ENCODE results near the gene DNAJC7. TPM values are rescaled to one million over a fixed set of nuclear protein-coding genes. Genes with fewer than 3 reads are reported as not detected.

The DNAJC7 gene
- total RNA-seq, 1 donor from 2014 or later: 126 TPM

DNA sequence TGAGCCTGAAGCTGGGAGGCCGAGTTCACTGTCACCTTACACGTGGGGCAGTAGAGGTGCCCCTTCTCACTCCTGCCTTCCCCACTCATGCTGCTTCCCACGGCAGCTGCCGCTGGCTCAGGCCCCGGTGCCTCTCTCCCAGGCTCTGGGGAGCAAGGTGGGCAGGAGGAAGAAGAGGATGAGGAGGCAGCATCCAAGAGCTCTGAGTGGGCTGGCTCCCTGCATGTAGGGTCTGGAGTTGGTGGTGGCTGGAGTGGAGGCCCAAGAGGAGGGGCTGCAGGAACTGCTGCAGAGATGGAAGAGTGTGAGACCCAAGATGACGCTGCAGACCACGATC is 11.5 kb upstream of the DNAJC7 start:
- Mint-ChIP-seq H3K27me3 (ENCODE audit: low read depth) (no peaks in the 10 kb centered on the region), H3K36me3 (ENCODE audit: low read depth) (peaks cover 3% of the 10 kb centered on the region), H3K4me1 (peaks cover 46% of the 10 kb centered on the region), H3K27ac (ENCODE audit: unreplicated experiment) (no peak overlapping the region), H3K4me3 (no peak overlapping the region), H3K9me3 (no peaks in the 10 kb centered on the region)
- no peak for DNase-seq (ENCODE audit: low read depth, low spot score)
- TF ChIP-seq, protein P1, sequence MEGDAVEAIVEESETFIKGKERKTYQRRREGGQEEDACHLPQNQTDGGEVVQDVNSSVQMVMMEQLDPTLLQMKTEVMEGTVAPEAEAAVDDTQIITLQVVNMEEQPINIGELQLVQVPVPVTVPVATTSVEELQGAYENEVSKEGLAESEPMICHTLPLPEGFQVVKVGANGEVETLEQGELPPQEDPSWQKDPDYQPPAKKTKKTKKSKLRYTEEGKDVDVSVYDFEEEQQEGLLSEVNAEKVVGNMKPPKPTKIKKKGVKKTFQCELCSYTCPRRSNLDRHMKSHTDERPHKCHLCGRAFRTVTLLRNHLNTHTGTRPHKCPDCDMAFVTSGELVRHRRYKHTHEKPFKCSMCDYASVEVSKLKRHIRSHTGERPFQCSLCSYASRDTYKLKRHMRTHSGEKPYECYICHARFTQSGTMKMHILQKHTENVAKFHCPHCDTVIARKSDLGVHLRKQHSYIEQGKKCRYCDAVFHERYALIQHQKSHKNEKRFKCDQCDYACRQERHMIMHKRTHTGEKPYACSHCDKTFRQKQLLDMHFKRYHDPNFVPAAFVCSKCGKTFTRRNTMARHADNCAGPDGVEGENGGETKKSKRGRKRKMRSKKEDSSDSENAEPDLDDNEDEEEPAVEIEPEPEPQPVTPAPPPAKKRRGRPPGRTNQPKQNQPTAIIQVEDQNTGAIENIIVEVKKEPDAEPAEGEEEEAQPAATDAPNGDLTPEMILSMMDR (conservative IDR thresholded peaks at IDR 0.05): peak; percentile 10

DNA sequence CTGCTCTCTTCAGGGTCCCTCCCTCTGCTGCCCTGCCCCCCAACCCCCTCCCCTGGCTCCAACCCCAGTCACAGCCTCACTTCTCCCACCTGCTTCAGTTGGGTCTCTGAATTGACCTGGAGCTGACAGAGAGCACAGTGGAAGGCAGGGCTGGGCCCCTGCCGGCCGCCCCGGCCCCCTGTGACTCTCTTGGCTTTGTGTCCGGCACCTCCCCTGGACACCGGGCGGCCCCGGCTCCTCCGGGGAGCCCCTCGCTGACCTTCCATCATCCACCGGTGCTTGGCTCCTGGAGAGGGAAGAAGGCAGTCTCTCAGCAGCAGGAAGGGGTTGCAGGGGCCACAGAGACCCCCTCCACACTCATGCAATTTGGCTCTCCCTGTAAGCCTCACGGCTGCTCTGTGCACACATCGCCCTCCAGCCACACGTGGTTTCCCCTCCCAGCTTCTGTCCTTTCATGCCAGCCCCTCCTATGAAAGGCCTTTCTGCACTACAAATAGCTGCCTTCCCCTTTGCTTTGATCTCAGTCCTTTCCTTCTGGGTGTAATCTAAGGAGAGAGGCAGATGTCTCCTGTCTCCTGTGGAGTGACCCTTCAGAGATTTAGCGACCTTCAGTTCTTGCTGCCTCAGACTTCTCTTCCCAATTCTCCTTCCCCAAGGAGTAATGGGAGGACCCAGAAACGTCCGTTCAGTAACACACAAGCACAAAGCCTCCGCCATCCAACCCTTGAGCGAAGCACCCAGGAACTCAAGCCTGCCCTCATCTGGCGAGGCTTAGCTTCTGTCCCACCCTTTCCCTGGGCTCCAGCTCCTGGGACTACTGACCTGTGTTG is 10.9 kb upstream of the DNAJC7 start:
- H3K27me3 Mint-ChIP-seq (ENCODE audit: low read depth): no peaks in the 10 kb centered on the region
- peak overlapping the region; percentile 52 for H3K4me3 Mint-ChIP-seq
- H3K27ac Mint-ChIP-seq (ENCODE audit: unreplicated experiment): no peak overlapping the region
- TF ChIP-seq, protein P1 (conservative IDR thresholded peaks at IDR 0.05): peak; percentile 29
- no peaks in the 10 kb centered on the region for H3K9me3 Mint-ChIP-seq
- no peak for DNase-seq (ENCODE audit: low read depth, low spot score)
- H3K36me3 Mint-ChIP-seq (ENCODE audit: low read depth): peaks cover 3% of the 10 kb centered on the region
- peaks cover 44% of the 10 kb centered on the region for H3K4me1 Mint-ChIP-seq

DNA sequence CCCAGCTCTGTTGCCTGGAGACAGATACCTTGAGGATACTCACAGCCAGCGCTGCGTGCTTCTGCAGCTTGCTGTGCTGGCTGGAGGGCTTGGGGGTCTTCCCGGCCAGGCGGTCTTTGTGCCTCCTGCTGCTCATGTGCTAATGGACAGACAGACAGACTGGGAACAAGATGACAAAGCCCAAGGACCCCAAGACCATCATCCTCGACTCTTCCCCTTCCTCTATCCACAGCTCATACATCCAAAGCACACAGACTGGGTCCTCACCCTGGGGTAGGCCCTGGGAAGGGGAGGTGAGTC is 10.3 kb upstream of the DNAJC7 start:
- Mint-ChIP-seq H3K36me3 (ENCODE audit: low read depth) (peaks cover 3% of the 10 kb centered on the region), H3K27me3 (ENCODE audit: low read depth) (no peaks in the 10 kb centered on the region), H3K27ac (ENCODE audit: unreplicated experiment) (no peak overlapping the region), H3K4me3 (peak overlapping the region; percentile 19), H3K4me1 (peaks cover 44% of the 10 kb centered on the region), H3K9me3 (no peaks in the 10 kb centered on the region)
- TF ChIP-seq, protein P1 (conservative IDR thresholded peaks at IDR 0.05): no peak
- no peak for DNase-seq (ENCODE audit: low read depth, low spot score)

DNA sequence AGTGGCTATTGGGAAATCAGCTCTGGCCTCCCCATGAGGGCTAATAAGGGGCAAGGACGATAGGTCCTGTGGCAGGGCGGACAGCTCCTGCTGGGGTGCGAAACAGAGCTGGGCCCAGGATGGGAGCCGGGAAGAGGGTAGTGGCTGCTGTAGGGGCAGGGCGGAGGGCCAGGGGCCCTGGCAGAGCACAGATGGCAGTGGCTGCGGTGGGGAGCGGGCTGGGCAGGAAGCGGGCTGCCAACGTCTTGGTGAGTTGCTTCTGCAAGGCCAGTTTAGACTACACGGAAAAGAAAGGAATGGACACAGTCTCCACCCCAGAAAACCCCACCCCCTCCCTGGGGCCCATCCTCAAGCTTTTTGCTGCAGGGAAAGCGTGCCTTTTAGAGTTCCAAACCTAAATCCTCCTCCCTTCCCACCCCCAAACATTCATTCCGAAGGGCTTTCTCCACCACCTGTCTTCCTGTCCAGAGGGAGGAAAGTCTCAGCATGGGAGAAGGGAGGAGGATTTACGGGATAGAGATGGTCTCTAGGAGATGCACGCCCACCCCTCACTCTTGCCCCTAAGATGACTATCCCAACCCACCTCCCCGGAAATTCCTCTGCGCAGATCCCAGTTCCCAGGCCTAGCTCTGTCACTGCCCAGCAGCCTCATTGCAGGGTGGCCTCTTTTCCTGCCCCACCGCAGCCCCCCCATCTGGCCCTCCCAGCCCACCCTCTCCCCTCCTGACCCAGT is 9.8 kb upstream of the DNAJC7 start:
- Mint-ChIP-seq H3K27ac (ENCODE audit: unreplicated experiment) (no peak overlapping the region), H3K4me1 (peaks cover 44% of the 10 kb centered on the region)

DNA sequence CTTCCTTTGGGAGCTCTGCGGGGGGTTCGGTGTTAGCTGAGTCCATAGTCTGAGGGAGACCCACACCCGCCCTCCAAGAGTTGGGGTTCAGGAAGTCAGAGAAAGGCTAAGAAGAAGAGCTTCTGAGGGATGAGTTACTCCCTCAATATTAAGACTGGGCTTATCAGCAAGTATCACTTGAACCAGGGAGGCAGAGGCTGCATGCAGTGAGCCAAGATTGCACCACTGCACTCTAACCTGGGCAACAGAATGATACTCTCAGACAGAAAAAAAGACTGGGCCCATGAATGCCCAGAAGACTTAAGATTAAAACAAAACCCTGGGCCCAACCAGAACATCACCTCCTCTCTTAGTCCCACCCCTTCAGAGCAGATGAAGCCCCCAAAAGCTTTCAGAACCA is 8.7 kb upstream of the DNAJC7 start:
- Mint-ChIP-seq H3K27ac (ENCODE audit: unreplicated experiment) (peak overlapping the region; percentile 50), H3K4me1 (peaks cover 43% of the 10 kb centered on the region)

More for the DNA sequence above, 9.8 kb upstream of the DNAJC7 start:
- TF ChIP-seq, protein P1 (conservative IDR thresholded peaks at IDR 0.05): no peak
- H3K4me3 Mint-ChIP-seq: peak overlapping the region; percentile 49
- no peaks in the 10 kb centered on the region for H3K9me3 Mint-ChIP-seq
- H3K27me3 Mint-ChIP-seq (ENCODE audit: low read depth): no peaks in the 10 kb centered on the region
- peaks cover 3% of the 10 kb centered on the region for H3K36me3 Mint-ChIP-seq (ENCODE audit: low read depth)
- no peak for DNase-seq (ENCODE audit: low read depth, low spot score)

More for the DNA sequence above, 8.7 kb upstream of the DNAJC7 start:
- Mint-ChIP-seq H3K4me3 (peak overlapping the region; percentile 49), H3K36me3 (ENCODE audit: low read depth) (peaks cover 5% of the 10 kb centered on the region), H3K27me3 (ENCODE audit: low read depth) (no peaks in the 10 kb centered on the region), H3K9me3 (no peaks in the 10 kb centered on the region)
- TF ChIP-seq, protein P1 (conservative IDR thresholded peaks at IDR 0.05): no peak
- DNase-seq (ENCODE audit: low read depth, low spot score): no peak
